Epithelial cell of proximal tubule (primary cell): ENCODE data around the gene COPE. TPM values are rescaled to one million over a fixed set of nuclear protein-coding genes. Genes with fewer than 3 reads are reported as not detected.
"Not testable (repeated sequence)": the region's sequence is repeated elsewhere in the genome, so short reads cannot be mapped to it uniquely, and the experiment has no call there.

ENCODE experiments used
- DNase-seq: peaks from one replicate; pipeline ENCODE4 v3.0.0-alpha.2; 2011; ENCODE audit warnings: low read depth
- H3K4me3 ChIP-seq: 2 replicates; pipeline ENCODE4 v1.5.1; 2011; ENCODE audit warnings: low read depth, mild to moderate bottlenecking, low read length
- CTCF ChIP-seq: conservative IDR thresholded peaks from 2 replicates; pipeline ENCODE4 v1.5.1; 2012; ENCODE audit warnings: low read depth, mild to moderate bottlenecking, low read length
- total RNA-seq: library from RNA; depleted of rRNA; stranded (reverse); fragments of >200 nt; gene quantifications from 2 replicates; pipeline ENCODE4 v1.2.3, GENCODE V29; 2015

Gene COPE
- total RNA-seq, 1 donor from 2014 or later: 312 TPM

- DNase-seq: no peak
- TF ChIP-seq CTCF: no peak
- H3K4me3 ChIP-seq: no peak overlapping the region
These were observed 12.3 kb downstream of the COPE start for GRCh38 chr19:18906605-18907519.

GRCh38 chr19:18905513-18906236 lies 13.5 kb downstream of the COPE start:
- DNase-seq: no peak
- no peak overlapping the region for H3K4me3 ChIP-seq
- no peak for TF ChIP-seq CTCF

- TF ChIP-seq CTCF: no peak
- no peak overlapping the region for H3K4me3 ChIP-seq
- no peak for DNase-seq
These were observed 14.1 kb downstream of the COPE start for GRCh38 chr19:18905058-18905456.

GRCh38 chr19:18904334-18905057 lies 14.7 kb downstream of the COPE start:
- no peak for TF ChIP-seq CTCF
- no peak overlapping the region for H3K4me3 ChIP-seq
- DNase-seq: no peak

GRCh38 chr19:18903156-18904037 lies 15.8 kb downstream of the COPE start:
- TF ChIP-seq CTCF: no peak
- DNase-seq: no peak
- H3K4me3 ChIP-seq: no peak overlapping the region

- H3K4me3 ChIP-seq, DNase-seq: not testable (repeated sequence)
These were observed 16.7 kb downstream of the COPE start for GRCh38 chr19:18902519-18902918.
